HG02678 (cell line): ENCODE results near the gene ASAP2.

Experiments
- ATAC-seq: cut with Tn5 transposase; IDR thresholded peaks from one replicate; pipeline ENCODE4 v1.9.1; 2021; ENCODE audit warnings: mild to moderate bottlenecking, moderate library complexity; ENCODE audit not compliant: unreplicated experiment

Gene ASAP2

DNA sequence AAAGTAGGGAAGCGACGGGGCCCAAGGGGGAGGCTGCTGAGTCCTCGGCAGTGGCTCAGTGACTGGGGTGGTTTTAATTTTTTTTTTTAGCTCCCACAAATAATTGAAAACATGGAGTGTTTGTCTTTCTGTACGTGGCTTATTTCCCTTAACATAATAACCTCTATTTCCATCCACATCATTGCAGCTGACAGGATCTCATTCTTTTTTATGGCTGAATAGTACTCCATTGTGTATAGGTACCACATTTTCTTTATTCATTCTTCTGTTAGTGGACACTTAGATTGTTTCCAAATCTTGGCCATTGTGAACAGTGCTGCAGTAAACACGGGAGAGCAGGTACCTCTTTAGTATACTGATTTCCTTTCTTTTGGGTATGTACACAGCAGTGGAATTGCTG is 65.1 kb downstream of the ASAP2 start:
- ATAC-seq, result no peak

DNA sequence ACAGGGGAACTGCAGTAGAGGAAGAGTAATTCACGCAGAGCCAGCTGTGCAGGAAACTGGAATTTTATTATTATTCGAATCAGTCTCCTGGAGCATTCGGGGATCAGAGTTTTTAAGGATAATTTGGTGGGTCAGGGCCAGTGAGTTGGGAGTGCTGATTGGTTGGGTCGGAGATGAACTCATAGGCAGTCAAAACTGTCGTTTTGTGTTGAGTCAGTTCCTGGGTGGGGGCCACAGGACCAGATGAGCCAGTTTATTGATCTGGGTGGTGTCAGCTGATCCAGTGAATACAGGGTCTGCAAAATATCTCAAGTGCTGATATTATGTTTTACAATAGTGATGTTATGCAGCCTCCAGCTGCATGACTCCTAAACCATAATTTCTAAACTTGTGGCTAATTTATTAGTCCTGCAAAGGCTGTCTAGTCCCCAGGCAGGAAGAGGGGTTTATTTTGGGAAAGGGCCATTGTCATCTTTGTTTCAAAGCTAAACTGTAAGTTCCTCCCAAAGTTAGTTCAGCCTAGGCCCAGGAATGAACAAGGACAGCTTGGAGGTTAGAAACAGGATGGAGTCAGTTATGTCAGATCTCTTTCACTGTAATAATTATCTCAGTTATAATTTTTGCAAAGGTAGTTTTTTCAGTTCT is 67.0 kb downstream of the ASAP2 start:
- no peak for ATAC-seq

DNA sequence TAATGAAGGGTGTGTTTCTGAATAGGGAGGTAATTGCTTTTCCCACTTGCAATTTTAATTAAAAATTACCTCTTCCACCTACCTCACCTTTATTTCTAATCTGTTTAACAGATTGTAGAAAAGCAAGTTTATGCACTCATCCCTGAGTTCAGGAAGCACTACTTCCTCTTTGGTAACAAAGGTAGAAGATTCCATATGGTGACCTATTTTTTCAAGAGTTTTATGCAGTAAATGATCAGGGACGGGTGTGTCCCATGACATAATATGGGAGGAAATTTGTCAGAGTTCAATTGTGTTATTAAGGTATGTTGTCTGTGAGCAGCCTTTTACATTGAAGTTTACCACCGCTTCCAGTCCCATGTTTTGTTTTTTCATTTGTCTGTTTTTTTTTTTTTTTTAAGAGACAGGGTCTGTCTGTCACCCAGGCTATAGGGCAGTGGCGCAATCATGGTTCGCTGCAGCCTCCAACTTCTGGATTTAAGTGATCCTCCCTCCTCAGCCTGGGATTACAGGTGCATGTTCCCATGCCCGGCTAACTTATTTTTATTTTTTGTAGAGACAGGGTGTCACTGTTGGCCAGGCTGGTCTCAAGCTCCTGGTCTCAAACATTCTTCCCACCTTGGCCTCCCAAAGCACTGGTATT is 68.2 kb downstream of the ASAP2 start:
- ATAC-seq, result no peak

DNA sequence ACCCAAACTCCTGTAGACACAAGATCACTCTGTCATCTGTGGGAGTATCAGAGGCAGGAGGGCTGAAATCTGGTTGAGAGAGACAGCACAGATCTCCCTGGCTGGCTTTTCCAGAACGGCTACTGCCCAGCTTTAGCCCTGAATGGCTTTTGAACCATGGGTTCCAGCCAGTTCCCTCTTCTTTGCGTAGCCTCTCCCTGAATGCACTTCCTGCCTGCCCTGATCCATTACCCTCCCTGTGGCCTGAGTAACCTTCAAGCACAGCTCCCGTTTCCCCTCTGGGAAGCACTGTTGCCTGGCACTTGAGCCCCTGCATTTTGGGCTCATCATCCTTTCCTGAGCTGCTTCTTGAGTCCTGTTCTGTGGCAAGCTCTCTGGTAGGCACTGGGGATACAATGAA is 68.8 kb downstream of the ASAP2 start:
- no peak for ATAC-seq

DNA sequence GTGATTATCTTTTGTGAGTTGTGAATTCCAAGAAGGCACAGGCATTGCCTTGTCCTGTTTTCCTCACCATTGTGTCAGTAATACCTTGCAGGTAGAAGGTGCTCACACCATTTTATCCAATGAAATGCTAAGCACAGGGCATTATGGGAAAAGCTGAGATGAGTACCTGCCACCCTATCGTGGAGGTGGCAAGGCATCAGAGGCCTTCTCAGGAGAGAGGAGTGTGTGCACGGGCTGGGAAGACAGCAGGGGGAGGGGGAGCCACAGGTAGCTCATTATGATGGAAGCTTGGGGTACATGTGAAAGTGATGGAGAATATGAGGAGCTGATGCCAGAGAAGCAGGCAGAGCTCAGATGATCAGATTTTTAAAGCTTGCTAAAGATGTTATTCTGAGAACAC is 69.5 kb downstream of the ASAP2 start:
- ATAC-seq, result no peak

DNA sequence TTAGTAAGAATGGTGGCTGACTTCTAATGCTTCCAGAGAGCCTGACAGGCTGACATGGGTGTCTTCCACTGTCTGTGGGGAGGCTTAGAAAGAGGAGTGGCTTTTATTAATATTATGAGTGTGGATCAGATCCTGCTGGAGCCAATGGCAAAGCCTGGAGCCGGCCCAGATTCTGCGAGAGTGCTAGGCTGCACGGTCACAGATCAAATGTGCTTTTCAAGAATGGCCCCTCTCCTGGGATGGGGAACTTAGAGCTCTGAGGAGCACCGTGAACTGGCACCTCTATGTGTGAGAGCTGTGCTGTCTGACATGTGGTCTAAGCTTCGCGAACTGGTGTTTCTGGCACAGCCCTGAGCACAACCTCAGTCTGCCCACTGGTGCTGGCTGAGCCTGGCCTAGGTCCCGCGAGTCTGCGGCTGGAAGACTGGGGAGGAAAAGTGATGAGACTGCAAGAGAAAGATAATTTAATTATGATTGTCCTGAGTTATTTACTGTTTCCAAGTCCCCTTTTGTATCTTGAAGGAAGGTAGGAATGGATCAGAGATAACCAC is 70.4 kb downstream of the ASAP2 start:
- no peak for ATAC-seq

DNA sequence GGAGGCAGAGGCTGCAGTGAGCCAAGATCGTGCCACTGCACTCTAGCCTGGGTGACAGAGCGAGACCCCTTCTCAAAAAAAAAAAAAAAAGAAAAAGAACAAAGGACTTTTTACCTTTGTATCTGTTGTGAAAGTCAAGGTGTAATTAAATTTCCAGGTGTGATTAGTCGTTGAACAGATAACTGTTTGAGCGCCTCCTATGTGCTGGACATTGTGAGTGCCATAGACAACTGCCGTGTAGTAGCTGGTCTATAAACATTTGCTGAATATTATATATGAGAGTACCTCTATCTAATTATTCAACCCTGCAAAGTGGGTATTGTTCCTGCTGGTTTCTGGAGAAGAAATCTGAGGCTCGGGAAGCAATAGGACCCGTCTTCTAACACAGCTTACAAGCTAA is 71.8 kb downstream of the ASAP2 start:
- ATAC-seq, result no peak

DNA sequence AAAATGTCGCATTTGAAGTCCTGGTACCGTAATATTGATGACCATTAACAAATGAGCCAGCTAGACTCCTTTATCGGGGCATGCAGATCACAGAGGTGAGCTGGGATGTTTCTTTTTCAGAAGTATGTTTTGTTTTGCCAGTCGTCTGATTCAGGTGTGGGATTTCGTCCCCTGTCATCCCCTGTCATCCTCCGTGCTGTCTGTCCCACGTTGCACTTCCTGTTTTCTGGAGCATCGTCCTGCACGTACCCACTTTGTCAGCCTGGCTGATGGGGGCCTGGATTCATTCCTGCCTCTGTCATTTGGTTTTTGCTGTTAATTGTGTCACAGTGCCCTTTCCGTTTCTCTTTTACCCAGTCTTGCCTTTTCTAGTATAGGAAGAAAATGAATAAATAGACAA is 72.8 kb downstream of the ASAP2 start:
- ATAC-seq, result no peak

DNA sequence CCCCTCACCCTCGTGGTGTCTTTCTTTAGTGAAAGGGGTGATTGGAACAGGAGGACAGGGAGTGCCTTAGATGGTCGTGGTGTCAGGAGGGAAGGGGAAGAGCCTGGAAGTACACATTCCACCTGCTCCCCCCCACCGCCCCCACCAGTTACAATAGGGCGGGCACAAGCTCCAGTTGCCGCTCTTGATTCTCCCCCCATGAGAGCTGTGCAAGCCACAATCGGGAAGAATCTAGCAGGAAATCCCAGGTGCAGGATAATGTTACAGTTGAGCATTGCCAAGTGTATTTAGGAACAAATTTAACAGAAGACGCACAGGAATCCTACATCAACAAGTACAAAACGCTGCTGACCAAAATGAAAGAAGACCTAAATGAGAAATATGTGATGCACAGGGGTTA is 73.6 kb downstream of the ASAP2 start:
- ATAC-seq, result no peak

DNA sequence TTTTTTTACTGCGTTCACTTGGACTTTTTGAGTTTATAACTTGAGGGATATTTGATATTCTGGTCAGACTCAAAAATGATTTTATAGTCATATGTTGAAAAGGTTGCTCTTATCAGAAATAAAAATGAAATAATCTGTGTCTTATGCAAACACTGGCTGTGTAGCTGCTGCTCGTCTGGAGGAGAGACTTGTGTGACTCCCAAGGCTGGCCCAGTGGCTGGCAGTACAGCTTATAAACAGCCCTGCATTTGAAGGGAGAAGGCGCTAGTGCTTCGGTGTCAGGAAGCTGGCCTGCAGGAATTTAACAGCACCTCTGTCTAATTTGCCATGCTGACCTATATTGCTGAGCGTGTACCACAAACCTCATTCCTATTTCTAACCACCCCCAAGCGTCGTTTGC is 74.5 kb downstream of the ASAP2 start:
- no peak for ATAC-seq

DNA sequence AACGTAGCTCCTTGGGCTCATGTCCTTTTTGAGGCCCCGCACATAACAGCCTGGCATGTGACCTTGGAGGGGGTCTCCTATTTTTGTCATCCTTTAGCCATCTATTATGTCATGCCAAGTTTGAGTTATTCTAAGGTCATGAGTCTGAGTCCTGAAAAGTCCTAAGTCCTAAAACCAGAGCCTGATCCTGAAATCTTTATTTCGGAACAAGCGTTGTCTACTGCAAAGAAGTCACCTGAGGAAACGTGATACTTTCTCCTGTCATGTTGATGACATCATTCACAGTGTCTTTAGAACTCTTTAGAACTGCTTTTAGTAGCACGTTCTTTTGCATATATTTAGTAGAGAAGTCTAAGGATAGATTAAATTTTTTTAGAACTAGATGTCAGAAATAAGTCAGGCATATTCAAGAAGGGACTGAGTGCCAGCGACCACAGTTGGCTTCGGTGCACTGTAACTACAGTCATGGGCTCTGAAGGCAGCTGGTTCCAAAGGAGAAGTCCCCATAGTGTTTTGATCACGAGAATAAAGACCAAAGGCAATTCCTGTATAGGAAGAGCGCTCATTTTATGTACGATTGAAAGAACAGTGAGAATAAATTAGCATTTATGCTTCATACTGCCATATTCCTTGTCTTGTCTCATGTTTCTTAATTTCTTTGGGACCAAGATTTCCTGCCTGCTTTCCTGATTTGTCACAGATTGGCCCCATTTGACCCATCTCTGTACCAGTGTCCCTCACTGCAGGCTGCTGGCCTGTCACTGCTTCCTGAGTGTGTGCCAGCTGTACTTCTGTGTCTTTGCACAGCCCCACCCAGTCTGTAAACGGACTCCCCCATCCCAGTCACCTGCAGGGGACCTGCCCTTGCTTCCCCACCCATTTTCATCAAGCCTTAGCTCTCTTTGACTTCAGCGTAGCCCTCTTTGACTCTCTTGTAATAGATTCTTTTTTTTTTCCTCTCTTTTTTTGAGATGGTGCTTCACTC is 75.8 kb downstream of the ASAP2 start:
- ATAC-seq, result no peak

DNA sequence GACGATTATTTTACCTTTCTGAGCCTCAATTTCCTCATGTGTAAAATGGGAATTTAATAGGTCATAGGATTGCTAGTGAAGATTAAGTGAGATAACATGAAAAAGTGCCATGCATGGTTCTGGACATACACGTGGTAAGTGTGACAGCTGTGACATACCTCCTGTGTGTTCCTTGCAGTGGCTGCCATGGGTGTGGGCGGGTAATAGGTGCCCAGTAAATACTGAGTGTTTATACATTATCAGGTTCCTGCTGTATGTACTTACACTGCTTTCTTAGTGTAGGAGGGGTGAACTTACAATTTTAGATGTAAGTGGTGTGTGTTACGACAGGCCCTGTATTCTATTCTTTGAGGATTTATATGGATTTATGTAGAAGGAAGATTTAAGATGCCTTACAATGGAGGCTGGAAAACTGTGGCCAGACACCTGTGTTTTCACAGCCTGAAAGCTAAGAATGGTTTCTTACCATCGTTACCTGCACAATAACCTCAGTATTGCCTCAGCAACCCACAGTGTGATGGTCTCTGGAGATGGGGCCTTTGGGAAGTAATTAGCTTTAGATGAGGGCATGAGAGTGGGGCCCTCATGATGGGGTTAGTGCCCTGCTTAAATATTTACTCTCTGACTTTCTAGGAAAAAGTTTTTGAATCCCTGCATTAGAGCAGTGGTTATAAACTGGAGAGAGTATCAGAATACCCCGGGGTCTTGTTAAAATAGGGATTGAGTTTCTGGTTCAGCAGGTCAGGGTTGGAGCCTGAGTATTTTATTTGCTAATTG is 78.1 kb downstream of the ASAP2 start:
- ATAC-seq, result no peak

DNA sequence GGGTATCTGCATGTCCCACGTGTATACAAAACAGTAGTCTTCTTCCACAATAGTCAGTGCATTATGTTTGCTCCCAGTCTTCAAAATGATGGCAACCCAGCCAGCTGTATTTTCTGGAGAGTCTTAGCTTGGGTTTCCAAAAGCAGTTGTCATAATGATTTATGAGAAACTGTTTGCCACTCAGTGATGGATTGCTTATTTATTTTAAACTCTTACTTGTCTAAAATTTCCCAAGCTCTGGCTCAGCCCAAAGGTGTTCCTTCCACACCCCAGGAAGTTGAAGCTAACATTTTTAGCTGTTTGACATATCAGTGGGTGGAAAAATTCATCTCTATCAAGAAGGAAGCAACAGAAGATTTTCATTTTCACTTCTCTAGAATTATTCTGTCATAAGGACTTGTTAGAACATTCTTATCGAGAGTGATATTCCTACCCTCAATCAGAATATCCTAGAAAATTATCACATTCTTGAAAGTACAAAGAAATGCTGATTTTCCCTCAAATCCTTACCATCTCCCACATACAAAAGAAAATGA is 78.8 kb downstream of the ASAP2 start:
- ATAC-seq, result no peak

DNA sequence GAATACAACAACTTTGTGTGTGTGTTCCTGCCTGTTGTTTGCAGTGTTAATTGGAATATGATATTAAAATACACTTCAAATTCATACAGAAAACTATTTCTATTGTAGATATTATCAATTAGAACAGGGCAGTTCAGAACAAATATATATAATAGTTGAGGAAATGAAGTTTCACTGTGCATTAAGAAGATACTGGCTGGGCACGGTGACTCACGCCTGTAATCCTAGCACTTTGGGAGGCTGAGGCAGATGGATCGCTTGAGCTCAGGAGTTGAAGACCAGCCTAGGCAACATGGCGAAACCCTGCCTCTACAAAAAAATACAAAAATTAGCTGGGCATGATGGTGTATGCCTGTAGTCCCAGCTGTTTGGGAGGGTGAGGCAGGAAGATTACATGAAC is 79.3 kb downstream of the ASAP2 start:
- no peak for ATAC-seq

DNA sequence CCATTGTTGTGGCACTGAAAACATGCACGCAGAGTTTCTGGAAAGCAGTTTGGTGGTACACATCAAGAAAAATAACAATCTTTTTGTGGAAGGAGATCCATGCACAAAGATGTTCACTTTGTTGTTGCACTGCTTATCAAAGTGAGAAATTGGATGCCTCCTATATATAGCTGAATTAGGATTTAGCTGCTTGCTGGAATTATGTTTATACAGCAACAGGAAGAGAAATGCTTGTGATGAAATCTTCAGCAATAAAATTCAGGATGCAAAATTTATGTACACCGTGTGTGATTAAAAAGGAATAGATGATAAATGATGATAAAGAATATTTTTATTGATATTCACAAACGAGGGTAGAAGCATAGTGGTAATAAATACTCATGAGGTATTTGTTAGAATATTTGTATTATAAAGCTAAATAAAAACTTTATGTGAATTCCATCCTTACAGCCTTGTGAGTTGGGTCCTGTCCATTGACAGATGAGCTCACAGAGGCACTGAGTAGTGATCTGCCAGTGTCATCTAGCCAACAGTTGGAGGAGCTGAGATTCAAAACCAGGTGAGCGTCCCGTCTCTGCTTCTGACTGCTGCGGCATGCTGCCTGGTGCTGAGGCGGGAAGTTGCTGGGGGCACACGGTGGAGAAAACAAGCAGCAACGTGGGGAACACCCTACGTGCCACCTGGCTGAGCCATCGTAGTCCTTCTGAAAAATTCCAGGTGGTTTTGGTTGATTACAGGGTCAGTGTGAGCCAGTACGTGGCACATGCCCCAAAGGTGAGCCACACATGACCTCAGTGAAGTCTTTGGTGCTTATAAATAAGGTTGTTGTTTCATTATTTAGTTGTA is 80.2 kb downstream of the ASAP2 start:
- ATAC-seq, result no peak

DNA sequence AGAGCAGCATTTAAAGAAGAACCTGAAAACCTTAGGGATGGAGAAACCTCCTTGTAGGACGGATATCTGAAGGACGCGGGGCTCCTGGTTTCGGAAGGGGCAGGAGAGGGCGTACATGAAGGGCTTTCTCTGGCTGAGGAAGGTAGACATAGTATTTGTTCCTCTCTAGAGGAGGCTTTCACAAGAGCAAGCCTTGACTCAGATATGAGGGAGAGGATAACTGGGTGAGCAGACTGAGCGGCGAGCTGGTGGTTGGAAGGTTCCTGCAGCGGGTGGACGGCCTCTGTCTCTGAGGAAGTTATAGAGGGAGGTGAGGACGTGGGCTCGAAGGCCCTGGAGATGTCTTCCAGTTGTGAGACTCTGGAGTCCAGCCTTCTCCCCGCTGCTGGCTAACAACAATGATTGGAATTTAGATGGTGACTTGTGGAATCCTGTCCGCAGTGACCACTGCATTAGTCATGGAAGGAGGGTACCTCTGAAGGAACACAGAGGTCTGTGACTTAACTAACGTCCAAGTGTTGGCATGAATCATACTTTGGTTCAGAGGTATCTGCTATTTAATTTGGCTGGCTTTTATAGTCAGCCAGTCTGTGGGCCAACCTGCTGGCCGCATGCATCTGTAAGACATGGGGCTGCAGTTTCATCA is 80.9 kb downstream of the ASAP2 start:
- ATAC-seq, result no peak

DNA sequence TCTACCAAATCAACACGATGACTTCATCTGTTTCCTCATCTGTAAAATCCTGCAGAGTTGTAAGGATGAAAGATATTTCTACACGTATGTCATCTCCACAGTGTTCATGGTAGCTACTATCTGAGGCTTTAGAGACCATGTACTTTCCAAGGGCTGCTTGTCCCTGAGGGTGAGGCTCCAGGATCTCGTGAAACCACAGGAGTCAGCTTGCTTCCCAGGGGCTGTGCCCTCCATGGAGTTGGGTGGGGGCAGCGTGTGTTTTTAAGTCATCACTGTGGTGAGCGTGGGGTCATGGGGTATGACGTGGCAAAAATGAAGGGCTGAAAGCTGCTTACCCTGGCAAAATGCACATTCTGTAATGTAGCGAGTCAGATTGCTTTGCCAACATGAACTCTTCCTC is 81.6 kb downstream of the ASAP2 start:
- no peak for ATAC-seq

DNA sequence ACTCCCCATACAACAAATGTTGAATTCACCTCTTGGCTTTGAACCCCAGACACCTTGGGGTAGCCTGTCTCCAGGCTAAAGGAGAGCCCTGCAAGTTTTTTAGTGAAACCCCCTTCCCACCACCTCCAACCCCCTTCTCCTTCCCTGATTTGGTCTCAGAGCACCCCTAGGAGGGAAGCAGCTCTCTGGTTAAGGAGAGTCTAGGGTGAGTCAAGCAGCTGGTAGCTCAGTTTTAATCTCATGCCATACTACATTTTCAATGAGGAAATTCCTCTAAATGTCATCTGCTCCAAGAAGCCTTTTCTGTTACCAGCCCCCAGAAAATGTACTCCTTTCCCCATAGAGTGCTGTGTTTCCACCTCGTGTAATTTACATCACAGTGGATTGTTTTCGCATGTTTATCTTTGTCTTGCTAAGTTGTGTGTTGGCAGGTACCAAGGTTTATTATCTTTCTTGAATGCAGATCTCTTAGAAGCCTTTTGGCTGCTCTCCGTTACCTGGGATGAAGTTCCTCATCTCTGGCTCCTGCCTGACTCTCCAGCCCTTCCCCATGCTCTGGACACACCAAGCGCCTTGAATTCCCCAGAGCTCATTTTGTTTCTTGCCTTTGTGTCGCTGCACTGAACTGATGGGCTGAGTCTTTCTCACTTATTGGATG is 82.2 kb downstream of the ASAP2 start:
- ATAC-seq, result no peak

DNA sequence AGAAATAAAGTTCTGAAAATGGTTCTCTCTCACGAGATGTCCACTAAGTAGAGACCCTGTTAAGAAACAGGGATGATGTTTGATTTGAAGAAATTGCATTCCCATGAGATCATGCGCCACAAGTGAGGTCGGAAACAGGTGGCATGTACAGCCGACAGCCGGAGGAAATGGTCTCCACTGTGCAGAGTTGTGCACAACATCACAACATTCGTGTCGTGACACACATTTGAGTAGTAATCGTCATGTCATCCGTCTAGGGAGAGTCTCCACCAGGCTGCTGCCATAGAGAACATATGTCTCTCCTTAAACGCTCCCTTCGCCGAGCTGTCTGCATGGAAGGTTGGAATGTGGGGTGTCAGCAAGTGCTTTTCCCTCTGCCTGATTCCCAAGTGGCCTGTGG is 84.7 kb downstream of the ASAP2 start:
- no peak for ATAC-seq
